IMR-90 (cell line): Measurements from ENCODE around the gene NCSTN. TPM values are rescaled to one million over a fixed set of nuclear protein-coding genes. Genes with fewer than 3 reads are reported as not detected.

Source experiments
- ATAC-seq: fragments of 200-7000 bp; cut with Tn5 transposase; 2 replicates; pipeline ENCODE4 v1.9.1; 2020; ENCODE audit warnings: low read depth, mild to moderate bottlenecking, moderate library complexity
- BruUV-seq: library from RNA; stranded (reverse); fragments of 400-500 nt; replicated peaks from 2 replicates; lab custom pipeline; 2021; lab: Mats Ljungman, UMichigan
- CTCF ChIA-PET: fragments of 300-600 bp; formaldehyde crosslinking; extraction: SDS; loops from one replicate; lab custom pipeline; 2021; ENCODE audit warnings: antibody characterized with exemption; lab: Yijun Ruan, JAX
- POLR2A ChIA-PET: fragments of 300-600 bp; sonication (Branson Sonifier 250); formaldehyde crosslinking; loops from one replicate; lab custom pipeline; 2022; ENCODE audit warnings: antibody characterized with exemption; ENCODE audit not compliant: unreplicated experiment; lab: Charles Lee
- DNase-seq: peaks from one replicate; pipeline ENCODE4 v3.0.0; 2013
- H2AFZ ChIP-seq: replicated peaks from 2 replicates; pipeline ENCODE3; 2013; ENCODE audit warnings: low read length, mild to moderate bottlenecking; ENCODE audit not compliant: poor library complexity
- H2AK5ac ChIP-seq: 2 replicates; pipeline ENCODE4 v1.6.1; 2013; ENCODE audit warnings: low read depth, low read length, inconsistent platforms
- H2AK9ac ChIP-seq: replicated peaks from 2 replicates; pipeline ENCODE3; 2013; ENCODE audit warnings: mild to moderate bottlenecking, low read depth, low read length, moderate library complexity; ENCODE audit not compliant: poor library complexity
- H2BK120ac ChIP-seq: 2 replicates; pipeline ENCODE4 v1.6.1; 2013; ENCODE audit warnings: low read depth, low read length, inconsistent platforms
- H2BK15ac ChIP-seq: 3 replicates; pipeline ENCODE4 v1.6.1; 2013; ENCODE audit warnings: low read depth, low read length, inconsistent platforms
- H2BK20ac ChIP-seq: 2 replicates; pipeline ENCODE4 v1.6.1; 2013; ENCODE audit warnings: low read depth, mild to moderate bottlenecking, inconsistent platforms, low read length, moderate library complexity
- H2BK5ac ChIP-seq: 2 replicates; pipeline ENCODE4 v1.6.1; 2013; ENCODE audit warnings: mild to moderate bottlenecking, low read depth, low read length, inconsistent platforms; ENCODE audit not compliant: poor library complexity, severe bottlenecking
- H3K14ac ChIP-seq: replicated peaks from 2 replicates; pipeline ENCODE4 v1.6.1; 2013; ENCODE audit warnings: low read depth, low read length, inconsistent platforms
- H3K18ac ChIP-seq: 2 replicates; pipeline ENCODE4 v1.6.1; 2013; ENCODE audit warnings: low read depth, low read length, control low read depth
- H3K23ac ChIP-seq: 2 replicates; pipeline ENCODE4 v1.6.1; 2013; ENCODE audit warnings: low read depth, low read length, inconsistent platforms
- H3K27ac ChIP-seq: 2 replicates; pipeline ENCODE4 v1.5.1; 2013; ENCODE audit warnings: mild to moderate bottlenecking, control low read depth, low read length; ENCODE audit not compliant: insufficient read depth
- H3K27me3 ChIP-seq: 2 replicates; pipeline ENCODE4 v1.6.1; 2013; ENCODE audit warnings: low read length; ENCODE audit not compliant: control insufficient read depth, insufficient read depth
- H3K36me3 ChIP-seq: 2 replicates; pipeline ENCODE4 v1.6.1; 2013; ENCODE audit warnings: low read length, mixed read lengths; ENCODE audit not compliant: control insufficient read depth, insufficient read depth
- H3K4ac ChIP-seq: 2 replicates; pipeline ENCODE4 v1.6.1; 2013; ENCODE audit warnings: low read depth, low read length, inconsistent platforms
- H3K4me1 ChIP-seq: 2 replicates; pipeline ENCODE4 v1.6.1; 2013; ENCODE audit warnings: low read length, mixed read lengths; ENCODE audit not compliant: control insufficient read depth, insufficient read depth
- H3K4me2 ChIP-seq: 2 replicates; pipeline ENCODE4 v1.6.1; 2013; ENCODE audit warnings: low read depth, mild to moderate bottlenecking, control low read depth, low read length, moderate library complexity
- H3K4me3 ChIP-seq: 2 replicates; pipeline ENCODE4 v1.5.1; 2013; ENCODE audit warnings: low read depth, mild to moderate bottlenecking, control low read depth, low read length, moderate library complexity; ENCODE audit not compliant: insufficient read depth
- H3K56ac ChIP-seq: 2 replicates; pipeline ENCODE4 v1.6.1; 2013; ENCODE audit warnings: low read length, inconsistent platforms; ENCODE audit not compliant: insufficient read depth; ENCODE audit errors: extremely low read depth
- H3K79me1 ChIP-seq, 2 experiments: 2 replicates each; pipeline ENCODE4 v1.6.1; 2013; ENCODE audit warnings: low read length in 2 of 2, inconsistent platforms in 1 of 2, low read depth in 1 of 2
- H3K9ac ChIP-seq: 2 replicates; pipeline ENCODE4 v1.6.1; 2013; ENCODE audit warnings: low read depth, low read length, control low read depth
- H3K9me1 ChIP-seq: 2 replicates; pipeline ENCODE4 v1.6.1; 2013; ENCODE audit warnings: low read length, inconsistent platforms; ENCODE audit not compliant: insufficient read depth
- H3K9me3 ChIP-seq: 2 replicates; pipeline ENCODE4 v1.6.1; 2013; ENCODE audit warnings: low read length; ENCODE audit not compliant: control insufficient read depth, insufficient read depth
- H4K20me1 ChIP-seq: 2 replicates; pipeline ENCODE4 v1.6.1; 2013; ENCODE audit warnings: low read length, inconsistent platforms; ENCODE audit not compliant: insufficient read depth
- H4K5ac ChIP-seq: 2 replicates; pipeline ENCODE4 v1.6.1; 2013; ENCODE audit warnings: mild to moderate bottlenecking, low read depth, low read length, control low read depth
- H4K8ac ChIP-seq, 2 experiments: 2 replicates each; pipeline ENCODE4 v1.6.1; 2013; ENCODE audit warnings: low read depth in 2 of 2, low read length in 2 of 2, control low read depth in 1 of 2, inconsistent platforms in 1 of 2
- H4K91ac ChIP-seq: 2 replicates; pipeline ENCODE4 v1.6.1; 2013; ENCODE audit warnings: low read depth, low read length, inconsistent platforms; ENCODE audit not compliant: insufficient read depth
- BHLHE40 ChIP-seq: fragments of 150-350 bp; IDR thresholded peaks from 2 replicates; pipeline ENCODE4 v1.6.1; 2016; ENCODE audit warnings: mild to moderate bottlenecking, low read depth, low read length
- CEBPB ChIP-seq: IDR thresholded peaks from 2 replicates; pipeline ENCODE4 v1.6.1; 2012; ENCODE audit warnings: low read depth, low read length, improper control_type of control experiment
- CHD1 ChIP-seq: IDR thresholded peaks from 2 replicates; pipeline ENCODE4 v1.6.1; 2012; ENCODE audit warnings: low read depth, low read length, improper control_type of control experiment
- FOS ChIP-seq: fragments of 150-350 bp; IDR thresholded peaks from 2 replicates; pipeline ENCODE4 v1.6.1; 2016; ENCODE audit warnings: low read depth, low read length
- MAFK ChIP-seq: IDR thresholded peaks from 2 replicates; pipeline ENCODE4 v1.6.1; 2012; ENCODE audit warnings: low read depth, low read length, improper control_type of control experiment
- MAZ ChIP-seq: IDR thresholded peaks from 2 replicates; pipeline ENCODE4 v1.6.1; 2012; ENCODE audit warnings: low read depth, mild to moderate bottlenecking, low read length, improper control_type of control experiment, moderate library complexity, borderline replicate concordance
- NFE2L2 ChIP-seq: fragments of 150-350 bp; IDR thresholded peaks from 2 replicates; pipeline ENCODE4 v1.6.1; 2016; ENCODE audit warnings: low read depth, mild to moderate bottlenecking, low read length
- POLR2A ChIP-seq: IDR thresholded peaks from 2 replicates; pipeline ENCODE4 v1.6.1; 2012; ENCODE audit warnings: mild to moderate bottlenecking, low read depth, low read length
- RAD21 ChIP-seq: IDR thresholded peaks from 2 replicates; pipeline ENCODE4 v1.6.1; 2012; ENCODE audit warnings: low read length, improper control_type of control experiment
- RCOR1 ChIP-seq: IDR thresholded peaks from 2 replicates; pipeline ENCODE4 v1.6.1; 2012; ENCODE audit warnings: mild to moderate bottlenecking, low read length, improper control_type of control experiment; ENCODE audit not compliant: insufficient replicate concordance
- RFX5 ChIP-seq: IDR thresholded peaks from 2 replicates; pipeline ENCODE4 v1.8.0; 2012; ENCODE audit warnings: low read depth, mild to moderate bottlenecking, low read length, moderate library complexity
- SMC3 ChIP-seq: fragments of 150-350 bp; IDR thresholded peaks from 2 replicates; pipeline ENCODE4 v1.6.1; 2016; ENCODE audit warnings: low read depth, mild to moderate bottlenecking, antibody characterized with exemption, low read length, moderate library complexity
- WGBS, 2 experiments: methylation state at CpG; one replicate each; pipeline versions ENCODE4 v1.1.5 to v1.1.7; 2013; ENCODE audit warnings: missing lambda C conversion rate in 2 of 2; ENCODE audit not compliant: insufficient read length in 1 of 2; ENCODE audit errors: extremely low coverage in 2 of 2; 5-methylcytosine and 5-hydroxymethylcytosine counted together
- dilution Hi-C: fragments of 300-500 bp; cut with HindIII; formaldehyde crosslinking; loops from one replicate; pipeline ENCODE4 v1.14.3; 2018; ENCODE audit warnings: low sequenced_read_pairs; ENCODE audit not compliant: unreplicated experiment
- in situ Hi-C: fragments of 300-500 bp; cut with MboI; formaldehyde crosslinking; loops from 3 replicates; pipeline ENCODE4 v1.14.3; 2019; ENCODE audit warnings: low sequenced_read_pairs, inconsistent platforms, mixed read lengths
- intact Hi-C: fragments of 100-400 bp; cut with micrococcal nuclease; formaldehyde crosslinking; loops from 2 replicates; pipeline ENCODE4 v1.10.0; 2022
- polyA plus RNA-seq, 3 experiments: library from polyadenylated mRNA; depleted of rRNA; stranded (reverse); fragments of >200 nt; gene quantifications; 2 replicates each; pipeline ENCODE4 v1.2.3, GENCODE V29; 2012; ENCODE audit warnings: low replicate concordance in 1 of 3
- total RNA-seq: library from RNA; depleted of rRNA; stranded (reverse); fragments of >200 nt; gene quantifications from 2 replicates; pipeline ENCODE4 v1.2.3, GENCODE V29; 2012
- TF ChIP-seq, protein P1 (sequence below): conservative IDR thresholded peaks from 2 replicates; pipeline ENCODE4 v1.5.1; 2012; ENCODE audit warnings: mild to moderate bottlenecking, low read depth, low read length, improper control_type of control experiment
- TF ChIP-seq, protein P2 (sequence below): fragments of 150-350 bp; IDR thresholded peaks from 2 replicates; pipeline ENCODE4 v1.6.1; 2016; ENCODE audit warnings: low read depth, mild to moderate bottlenecking, low read length, moderate library complexity, borderline replicate concordance

The NCSTN gene
- total and polyA plus RNA-seq, 2 of the 4 experiments (the other 2 are of a cell fraction): 60.2 to 182 TPM

DNA sequence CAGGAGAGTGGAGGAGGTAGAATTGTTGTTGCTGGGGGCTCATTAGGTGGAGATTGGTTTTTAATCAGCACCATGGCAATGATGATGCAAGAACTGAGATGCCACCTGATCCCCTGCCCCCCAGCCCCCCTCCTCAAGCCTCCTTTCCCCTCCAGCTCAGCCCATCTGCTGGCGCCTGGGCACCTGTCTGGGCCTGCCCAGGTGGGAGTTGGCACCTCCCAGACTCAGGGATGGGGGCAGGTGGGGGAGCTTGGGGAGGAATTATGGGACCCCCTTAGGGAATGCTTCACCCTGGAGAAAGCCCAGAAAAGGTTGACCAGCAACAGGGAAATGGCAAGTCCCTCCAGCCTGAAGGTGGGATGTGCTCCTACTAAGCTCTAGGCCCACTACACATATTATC is 22.1 kb downstream of the NCSTN start (continued):
- TF ChIP-seq RFX5 (no peak), CHD1 (no peak)

DNA sequence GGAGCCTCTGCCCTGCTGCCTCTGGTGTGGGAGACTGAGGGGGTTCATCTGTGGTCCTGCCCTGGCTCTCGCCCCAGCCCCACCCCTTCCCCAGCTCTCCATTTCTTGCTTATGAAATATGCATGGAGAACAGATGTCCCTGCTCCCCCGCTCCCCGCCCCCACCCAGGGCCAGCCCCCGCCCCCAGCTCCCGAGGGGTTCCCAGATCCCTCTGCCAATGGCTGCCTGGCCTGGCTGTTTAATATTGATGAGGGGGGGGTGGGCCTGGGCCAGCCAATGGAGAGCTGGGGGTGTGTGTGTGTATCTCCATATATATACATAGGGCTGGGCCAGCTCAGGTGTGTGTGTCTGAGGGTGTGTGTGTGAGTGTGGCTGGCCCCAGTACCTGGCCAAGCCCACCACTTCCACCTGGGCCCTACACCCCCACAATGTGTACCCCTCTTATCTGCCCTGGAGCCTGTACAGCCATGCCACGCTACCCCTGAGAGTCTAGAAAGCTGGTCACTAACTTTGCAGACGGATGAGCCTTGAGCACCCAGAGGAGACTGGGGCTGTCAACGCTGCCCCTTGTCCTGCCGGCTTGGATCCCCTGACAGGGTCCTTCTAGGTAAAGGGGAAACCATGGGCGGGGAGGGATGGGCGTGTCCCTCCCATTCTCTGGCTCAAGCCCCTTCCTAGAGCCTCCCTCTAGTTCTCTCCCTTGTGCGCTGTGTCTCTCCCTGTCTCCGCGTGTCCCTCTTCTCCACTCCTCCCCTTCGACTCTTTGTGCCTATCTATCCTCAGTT is 23.7 kb downstream of the NCSTN start, which contains the start of gene NHLH1:
Gene NHLH1, plus strand, starts transcription at position 341 of the 785 bp plus-strand sequence. CDS start 3,661 bp downstream, outside the sequence.
- no peak within 1 kb of the TSS for H2AK9ac ChIP-seq
- DNase-seq (no peak), ATAC-seq (no peak)
- WGBS, 2 experiments: no CpG with 5 or more reads among the region's 15 CpGs
- H3K23ac ChIP-seq: no peak within 1 kb of the TSS
- H4K20me1 ChIP-seq: no peaks in the 10 kb centered on the region
- no peak within 1 kb of the TSS for H3K9ac ChIP-seq
- no peak within 1 kb of the TSS for H3K4me2 ChIP-seq
- H3K36me3 ChIP-seq: no peaks in the 10 kb centered on the region
- ChIA-PET CTCF (no interaction called here), POLR2A (interaction anchor here (0.6 kb wide), 1 partner anchor 258 kb away, joined by 4 read pairs; no protein-coding TSS in a partner anchor)
- peaks cover 2% of the 10 kb centered on the region; the same call in 1 of the 2 replicates for H3K4me1 ChIP-seq
- intact Hi-C loops: no loop called here
- no peak within 1 kb of the TSS for H2BK15ac ChIP-seq
- H2BK20ac ChIP-seq: no peak within 1 kb of the TSS
- no peaks in the 10 kb centered on the region for H3K9me3 ChIP-seq
- H4K8ac ChIP-seq: no peak within 1 kb of the TSS
- H2AK5ac ChIP-seq: no peak within 1 kb of the TSS
- H2AFZ ChIP-seq: no peak within 1 kb of the TSS
- dilution Hi-C loops: no loop called here
- in situ Hi-C loops: no loop called here
- H3K56ac ChIP-seq: no peak within 1 kb of the TSS
- H3K9me1 ChIP-seq: no peaks in the 10 kb centered on the region
- no peak within 1 kb of the TSS for H4K5ac ChIP-seq
- H3K18ac ChIP-seq: no peak within 1 kb of the TSS
- no peak within 1 kb of the TSS for H3K4ac ChIP-seq
- no TSS peak for BruUV-seq
- H4K91ac ChIP-seq: no peak within 1 kb of the TSS
- no peaks in the 10 kb centered on the region for H3K79me1 ChIP-seq
- no peak within 1 kb of the TSS for H3K14ac ChIP-seq
- no peak within 1 kb of the TSS for H3K4me3 ChIP-seq
- peaks cover 6% of the 10 kb centered on the region; the same call in 1 of the 2 replicates for H3K27me3 ChIP-seq
- no peak within 1 kb of the TSS for H2BK5ac ChIP-seq
- no peak within 1 kb of the TSS for H3K27ac ChIP-seq
- no peak within 1 kb of the TSS for H2BK120ac ChIP-seq
- TF ChIP-seq NFE2L2 (no peak), CHD1 (no peak), POLR2A (no peak), RCOR1 (no peak), CEBPB (no peak), RFX5 (no peak), FOS (no peak), MAFK (no peak), RAD21 (no peak), BHLHE40 (no peak), SMC3 (no peak), MAZ (no peak)
- TF ChIP-seq, protein P1, sequence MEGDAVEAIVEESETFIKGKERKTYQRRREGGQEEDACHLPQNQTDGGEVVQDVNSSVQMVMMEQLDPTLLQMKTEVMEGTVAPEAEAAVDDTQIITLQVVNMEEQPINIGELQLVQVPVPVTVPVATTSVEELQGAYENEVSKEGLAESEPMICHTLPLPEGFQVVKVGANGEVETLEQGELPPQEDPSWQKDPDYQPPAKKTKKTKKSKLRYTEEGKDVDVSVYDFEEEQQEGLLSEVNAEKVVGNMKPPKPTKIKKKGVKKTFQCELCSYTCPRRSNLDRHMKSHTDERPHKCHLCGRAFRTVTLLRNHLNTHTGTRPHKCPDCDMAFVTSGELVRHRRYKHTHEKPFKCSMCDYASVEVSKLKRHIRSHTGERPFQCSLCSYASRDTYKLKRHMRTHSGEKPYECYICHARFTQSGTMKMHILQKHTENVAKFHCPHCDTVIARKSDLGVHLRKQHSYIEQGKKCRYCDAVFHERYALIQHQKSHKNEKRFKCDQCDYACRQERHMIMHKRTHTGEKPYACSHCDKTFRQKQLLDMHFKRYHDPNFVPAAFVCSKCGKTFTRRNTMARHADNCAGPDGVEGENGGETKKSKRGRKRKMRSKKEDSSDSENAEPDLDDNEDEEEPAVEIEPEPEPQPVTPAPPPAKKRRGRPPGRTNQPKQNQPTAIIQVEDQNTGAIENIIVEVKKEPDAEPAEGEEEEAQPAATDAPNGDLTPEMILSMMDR: no peak
- TF ChIP-seq, protein P2, sequence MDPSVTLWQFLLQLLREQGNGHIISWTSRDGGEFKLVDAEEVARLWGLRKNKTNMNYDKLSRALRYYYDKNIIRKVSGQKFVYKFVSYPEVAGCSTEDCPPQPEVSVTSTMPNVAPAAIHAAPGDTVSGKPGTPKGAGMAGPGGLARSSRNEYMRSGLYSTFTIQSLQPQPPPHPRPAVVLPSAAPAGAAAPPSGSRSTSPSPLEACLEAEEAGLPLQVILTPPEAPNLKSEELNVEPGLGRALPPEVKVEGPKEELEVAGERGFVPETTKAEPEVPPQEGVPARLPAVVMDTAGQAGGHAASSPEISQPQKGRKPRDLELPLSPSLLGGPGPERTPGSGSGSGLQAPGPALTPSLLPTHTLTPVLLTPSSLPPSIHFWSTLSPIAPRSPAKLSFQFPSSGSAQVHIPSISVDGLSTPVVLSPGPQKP: no peak
